HepG2 (cell line): Measurements from ENCODE around the gene PRTN3. TPM values are rescaled to one million over a fixed set of nuclear protein-coding genes. Genes with fewer than 3 reads are reported as not detected.
A peak's percentile ranks its signal among the peaks of the same experiment; 100 is the strongest.

Experiments
- ARHGAP35 ChIP-seq: sonication (generic); formaldehyde crosslinking; IDR thresholded peaks from 2 replicates; pipeline ENCODE4 v1.9.0; 2022; ENCODE audit warnings: mild to moderate bottlenecking, inconsistent platforms, moderate library complexity, missing genetic modification reagents, borderline replicate concordance
- KDM6A ChIP-seq: IDR thresholded peaks from 2 replicates; pipeline ENCODE4 v1.6.1; 2016; ENCODE audit warnings: low read depth
- MTERF4 ChIP-seq: sonication (generic); formaldehyde crosslinking; IDR thresholded peaks from 2 replicates; pipeline ENCODE4 v1.8.0; 2023; ENCODE audit warnings: mild to moderate bottlenecking, missing genetic modification reagents
- SCMH1 ChIP-seq: sonication (generic); formaldehyde crosslinking; IDR thresholded peaks from 2 replicates; pipeline ENCODE4 v1.9.0; 2021; ENCODE audit warnings: missing genetic modification reagents, mild to moderate bottlenecking, borderline replicate concordance
- STAG1 ChIP-seq: sonication (generic); formaldehyde crosslinking; IDR thresholded peaks from 2 replicates; pipeline ENCODE4 v1.4.0; 2020; ENCODE audit warnings: missing genetic modification reagents
- ZBTB7A ChIP-seq: sonication (generic); formaldehyde crosslinking; IDR thresholded peaks from 2 replicates; pipeline ENCODE4 v1.8.0; 2022; ENCODE audit warnings: mild to moderate bottlenecking, missing genetic modification reagents
- ZFP1 ChIP-seq: IDR thresholded peaks from 2 replicates; pipeline ENCODE4 v1.6.1; 2016
- ZNF143 ChIP-seq: sonication (generic); formaldehyde crosslinking; IDR thresholded peaks from 2 replicates; pipeline ENCODE4 v1.4.0; 2020; ENCODE audit warnings: missing genetic modification reagents
- ZNF230 ChIP-seq: sonication (generic); formaldehyde crosslinking; IDR thresholded peaks from 2 replicates; pipeline ENCODE4 v1.4.0; 2020; ENCODE audit warnings: mild to moderate bottlenecking, missing genetic modification reagents
- ZNF281 ChIP-seq: sonication (generic); formaldehyde crosslinking; IDR thresholded peaks from 2 replicates; pipeline ENCODE4 v1.4.0; 2020; ENCODE audit warnings: missing genetic modification reagents, borderline replicate concordance
- ZNF335 ChIP-seq: sonication (generic); formaldehyde crosslinking; IDR thresholded peaks from 2 replicates; pipeline ENCODE4 v1.4.0; 2020; ENCODE audit warnings: missing genetic modification reagents
- ZNF414 ChIP-seq: sonication (generic); formaldehyde crosslinking; IDR thresholded peaks from 2 replicates; pipeline ENCODE4 v1.5.0; 2020; ENCODE audit warnings: missing genetic modification reagents
- ZNF510 ChIP-seq: sonication (generic); formaldehyde crosslinking; IDR thresholded peaks from 2 replicates; pipeline ENCODE4 v1.4.0; 2020; ENCODE audit warnings: low read depth, mild to moderate bottlenecking, missing genetic modification reagents
- ZNF552 ChIP-seq: sonication (generic); formaldehyde crosslinking; IDR thresholded peaks from 2 replicates; pipeline ENCODE4 v1.9.0; 2022; ENCODE audit warnings: missing genetic modification reagents, mild to moderate bottlenecking, borderline replicate concordance
- ZNF782 ChIP-seq: sonication (generic); formaldehyde crosslinking; IDR thresholded peaks from 2 replicates; pipeline ENCODE4 v1.4.0; 2020; ENCODE audit warnings: missing genetic modification reagents, mild to moderate bottlenecking, borderline replicate concordance
- ZNF841 ChIP-seq: sonication (generic); formaldehyde crosslinking; IDR thresholded peaks from 2 replicates; pipeline ENCODE4 v1.8.1; 2023; ENCODE audit warnings: missing genetic modification reagents, borderline replicate concordance
- polyA plus RNA-seq, 8 experiments: library from polyadenylated mRNA; depleted of rRNA in 3 of 8; stranded (reverse) in 7 of 8; unstranded in 1 of 8; fragments of >200 nt; fragmentation: Illumina TruSeq in 4 of 8; extraction: Trizol in 4 of 8; gene quantifications; 2 replicates each; pipeline versions ENCODE4 v1.2.1 to v1.2.3, GENCODE V29; 2011 to 2016; ENCODE audit warnings: low read depth in 4 of 8, missing spikeins in 1 of 8, mixed read lengths in 1 of 8; ENCODE audit not compliant: insufficient read depth in 1 of 8
- total RNA-seq, 5 experiments: library from RNA; depleted of rRNA; stranded (reverse); fragments of >200 nt; fragmentation: Illumina TruSeq; extraction: Trizol; gene quantifications; 2 replicates each; pipeline ENCODE4 v1.2.3, GENCODE V29; 2016; ENCODE audit warnings: low read depth in 1 of 5
- TF ChIP-seq, protein P1 (sequence below): sonication (generic); formaldehyde crosslinking; IDR thresholded peaks from 2 replicates; pipeline ENCODE4 v1.4.0; 2020; ENCODE audit warnings: missing genetic modification reagents, borderline replicate concordance
- TF ChIP-seq, protein P2 (sequence below): IDR thresholded peaks from 2 replicates; pipeline ENCODE4 v1.6.1; 2016; ENCODE audit warnings: mild to moderate bottlenecking

PRTN3 gene
- total and polyA plus RNA-seq, 2 of the 13 experiments (the other 11 are each of a cell fraction or from before 2014, with no cell fraction given): not detected

- TF ChIP-seq, protein P1, sequence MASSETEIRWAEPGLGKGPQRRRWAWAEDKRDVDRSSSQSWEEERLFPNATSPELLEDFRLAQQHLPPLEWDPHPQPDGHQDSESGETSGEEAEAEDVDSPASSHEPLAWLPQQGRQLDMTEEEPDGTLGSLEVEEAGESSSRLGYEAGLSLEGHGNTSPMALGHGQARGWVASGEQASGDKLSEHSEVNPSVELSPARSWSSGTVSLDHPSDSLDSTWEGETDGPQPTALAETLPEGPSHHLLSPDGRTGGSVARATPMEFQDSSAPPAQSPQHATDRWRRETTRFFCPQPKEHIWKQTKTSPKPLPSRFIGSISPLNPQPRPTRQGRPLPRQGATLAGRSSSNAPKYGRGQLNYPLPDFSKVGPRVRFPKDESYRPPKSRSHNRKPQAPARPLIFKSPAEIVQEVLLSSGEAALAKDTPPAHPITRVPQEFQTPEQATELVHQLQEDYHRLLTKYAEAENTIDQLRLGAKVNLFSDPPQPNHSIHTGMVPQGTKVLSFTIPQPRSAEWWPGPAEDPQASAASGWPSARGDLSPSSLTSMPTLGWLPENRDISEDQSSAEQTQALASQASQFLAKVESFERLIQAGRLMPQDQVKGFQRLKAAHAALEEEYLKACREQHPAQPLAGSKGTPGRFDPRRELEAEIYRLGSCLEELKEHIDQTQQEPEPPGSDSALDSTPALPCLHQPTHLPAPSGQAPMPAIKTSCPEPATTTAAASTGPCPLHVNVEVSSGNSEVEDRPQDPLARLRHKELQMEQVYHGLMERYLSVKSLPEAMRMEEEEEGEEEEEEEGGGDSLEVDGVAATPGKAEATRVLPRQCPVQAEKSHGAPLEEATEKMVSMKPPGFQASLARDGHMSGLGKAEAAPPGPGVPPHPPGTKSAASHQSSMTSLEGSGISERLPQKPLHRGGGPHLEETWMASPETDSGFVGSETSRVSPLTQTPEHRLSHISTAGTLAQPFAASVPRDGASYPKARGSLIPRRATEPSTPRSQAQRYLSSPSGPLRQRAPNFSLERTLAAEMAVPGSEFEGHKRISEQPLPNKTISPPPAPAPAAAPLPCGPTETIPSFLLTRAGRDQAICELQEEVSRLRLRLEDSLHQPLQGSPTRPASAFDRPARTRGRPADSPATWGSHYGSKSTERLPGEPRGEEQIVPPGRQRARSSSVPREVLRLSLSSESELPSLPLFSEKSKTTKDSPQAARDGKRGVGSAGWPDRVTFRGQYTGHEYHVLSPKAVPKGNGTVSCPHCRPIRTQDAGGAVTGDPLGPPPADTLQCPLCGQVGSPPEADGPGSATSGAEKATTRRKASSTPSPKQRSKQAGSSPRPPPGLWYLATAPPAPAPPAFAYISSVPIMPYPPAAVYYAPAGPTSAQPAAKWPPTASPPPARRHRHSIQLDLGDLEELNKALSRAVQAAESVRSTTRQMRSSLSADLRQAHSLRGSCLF (CRISPR knock-in tag): no peak
- TF ChIP-seq MTERF4 (no peak), ZNF230 (peak; percentile 56; the same call in 1 of the 2 replicates), ZNF552 (CRISPR knock-in tag) (0 out of 2 replicates have a peak, but pooled peaks have one; percentile 34), ZNF335 (CRISPR knock-in tag) (peak; percentile 88), ARHGAP35 (no peak), ZNF841 (CRISPR knock-in tag) (0 out of 2 replicates have a peak, but pooled peaks have one; percentile 10), ZNF414 (peak; percentile 74; the same call in 1 of the 2 replicates), ZNF782 (CRISPR knock-in tag) (no peak), ZNF510 (CRISPR knock-in tag) (peak; percentile 29; the same call in 1 of the 2 replicates), ZBTB7A (no peak), SCMH1 (CRISPR knock-in tag) (no peak), STAG1 (peak; percentile 4; the same call in 1 of the 2 replicates), ZNF143 (peak; percentile 73), ZNF281 (CRISPR knock-in tag) (peak; percentile 64), KDM6A (no peak), ZFP1 (CRISPR knock-in tag) (peak; percentile 56; the same call in 1 of the 2 replicates)
- TF ChIP-seq, protein P2, sequence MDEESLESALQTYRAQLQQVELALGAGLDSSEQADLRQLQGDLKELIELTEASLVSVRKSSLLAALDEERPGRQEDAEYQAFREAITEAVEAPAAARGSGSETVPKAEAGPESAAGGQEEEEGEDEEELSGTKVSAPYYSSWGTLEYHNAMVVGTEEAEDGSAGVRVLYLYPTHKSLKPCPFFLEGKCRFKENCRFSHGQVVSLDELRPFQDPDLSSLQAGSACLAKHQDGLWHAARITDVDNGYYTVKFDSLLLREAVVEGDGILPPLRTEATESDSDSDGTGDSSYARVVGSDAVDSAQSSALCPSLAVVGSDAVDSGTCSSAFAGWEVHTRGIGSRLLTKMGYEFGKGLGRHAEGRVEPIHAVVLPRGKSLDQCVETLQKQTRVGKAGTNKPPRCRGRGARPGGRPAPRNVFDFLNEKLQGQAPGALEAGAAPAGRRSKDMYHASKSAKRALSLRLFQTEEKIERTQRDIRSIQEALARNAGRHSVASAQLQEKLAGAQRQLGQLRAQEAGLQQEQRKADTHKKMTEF (CRISPR knock-in tag): peak; percentile 92
Observed at GRCh38 chr19:796692-797527, 43.9 kb upstream of the PRTN3 start, which contains the start of gene PTBP1 (continued).
